MM.1S (cell line): ENCODE results near the gene HDAC10.

ENCODE experiments used
- EZH2 ChIP-seq: fragments of 300-600 bp; sonication (generic); optimal IDR thresholded peaks from 2 replicates; pipeline ENCODE3; 2017; ENCODE audit warnings: low read depth, mild to moderate bottlenecking, antibody characterized with exemption, low read length, mixed read lengths
- EZH2phosphoT487 ChIP-seq: fragments of 300-600 bp; sonication (generic); IDR thresholded peaks from 2 replicates; pipeline ENCODE4 v1.6.1; 2018; ENCODE audit warnings: antibody characterized with exemption, low read length

DNA sequence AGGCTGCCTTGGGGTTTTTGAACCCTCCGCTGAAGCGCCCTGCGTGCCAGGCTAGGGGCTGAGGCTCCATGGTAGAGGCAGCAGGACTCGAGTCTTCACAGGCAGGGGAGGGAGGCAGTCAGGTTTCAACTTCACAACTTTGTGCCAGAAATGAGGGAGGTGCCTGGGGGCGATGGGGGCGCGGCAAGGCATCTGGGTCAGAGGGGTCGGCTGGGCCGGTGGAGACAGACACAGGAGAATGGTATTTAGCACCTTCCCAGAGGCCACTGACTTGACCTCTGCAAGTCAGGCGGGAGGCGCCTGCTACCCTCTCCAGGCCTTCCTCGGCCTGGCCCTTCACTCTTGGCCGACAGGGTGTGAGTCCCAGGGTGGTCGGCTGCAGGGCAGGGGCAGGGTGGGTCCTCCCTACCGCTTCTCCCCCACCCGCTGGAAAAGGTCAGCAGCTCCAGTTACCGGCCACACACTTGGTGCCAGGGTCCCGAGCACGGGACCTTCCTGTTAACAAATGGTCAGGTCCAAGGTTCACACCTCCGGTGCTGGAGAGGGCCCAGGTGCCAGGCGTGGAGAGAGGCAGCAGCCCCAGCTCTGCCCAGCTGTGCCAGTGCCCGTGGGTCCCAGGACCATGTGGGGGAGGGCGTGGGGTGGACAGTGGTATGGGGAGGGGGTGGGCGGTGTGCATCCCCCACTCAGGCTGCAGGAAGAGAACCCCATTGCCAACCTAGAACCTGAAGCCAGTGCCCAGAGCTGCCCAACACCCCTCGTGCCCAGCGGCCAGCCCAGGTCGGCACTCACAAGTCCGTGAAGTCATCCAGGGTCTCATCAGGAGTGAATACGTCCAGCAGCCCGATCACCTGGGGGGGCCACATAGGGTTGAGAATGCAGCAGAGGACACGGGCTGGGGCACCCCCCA, 6.6 kb upstream of the HDAC10 start:
- TF ChIP-seq EZH2phosphoT487 (no peak), EZH2 (no peak)
